H7 (cell line): ENCODE measurements around the gene TXN2. TPM values are rescaled to one million over a fixed set of nuclear protein-coding genes. Genes with fewer than 3 reads are reported as not detected.
A peak's percentile ranks its signal among the peaks of the same experiment; 100 is the strongest.

Experiments
- DNase-seq: peaks from one replicate; pipeline ENCODE4 v3.0.0; 2012
- H3K27me3 ChIP-seq: 2 replicates; pipeline ENCODE4 v1.6.0; 2011; ENCODE audit warnings: mild to moderate bottlenecking, low read length; ENCODE audit not compliant: control insufficient read depth, insufficient read depth
- H3K36me3 ChIP-seq: replicated peaks from 2 replicates; pipeline ENCODE4 v1.5.1; 2011; ENCODE audit warnings: low read length; ENCODE audit not compliant: control insufficient read depth, insufficient read depth
- H3K4me3 ChIP-seq: 2 replicates; pipeline ENCODE4 v1.5.1; 2011; ENCODE audit warnings: low read depth, mild to moderate bottlenecking, control low read depth, low read length, moderate library complexity; ENCODE audit not compliant: insufficient read depth
- total RNA-seq: library from RNA; depleted of rRNA; stranded (reverse); fragments of >200 nt; shearing (Covaris generic); gene quantifications from 2 replicates; pipeline ENCODE4 v1.2.3, GENCODE V29; 2014

The TXN2 gene
- total RNA-seq, 1 experiment from 2014 or later, result 29.8 TPM

DNA sequence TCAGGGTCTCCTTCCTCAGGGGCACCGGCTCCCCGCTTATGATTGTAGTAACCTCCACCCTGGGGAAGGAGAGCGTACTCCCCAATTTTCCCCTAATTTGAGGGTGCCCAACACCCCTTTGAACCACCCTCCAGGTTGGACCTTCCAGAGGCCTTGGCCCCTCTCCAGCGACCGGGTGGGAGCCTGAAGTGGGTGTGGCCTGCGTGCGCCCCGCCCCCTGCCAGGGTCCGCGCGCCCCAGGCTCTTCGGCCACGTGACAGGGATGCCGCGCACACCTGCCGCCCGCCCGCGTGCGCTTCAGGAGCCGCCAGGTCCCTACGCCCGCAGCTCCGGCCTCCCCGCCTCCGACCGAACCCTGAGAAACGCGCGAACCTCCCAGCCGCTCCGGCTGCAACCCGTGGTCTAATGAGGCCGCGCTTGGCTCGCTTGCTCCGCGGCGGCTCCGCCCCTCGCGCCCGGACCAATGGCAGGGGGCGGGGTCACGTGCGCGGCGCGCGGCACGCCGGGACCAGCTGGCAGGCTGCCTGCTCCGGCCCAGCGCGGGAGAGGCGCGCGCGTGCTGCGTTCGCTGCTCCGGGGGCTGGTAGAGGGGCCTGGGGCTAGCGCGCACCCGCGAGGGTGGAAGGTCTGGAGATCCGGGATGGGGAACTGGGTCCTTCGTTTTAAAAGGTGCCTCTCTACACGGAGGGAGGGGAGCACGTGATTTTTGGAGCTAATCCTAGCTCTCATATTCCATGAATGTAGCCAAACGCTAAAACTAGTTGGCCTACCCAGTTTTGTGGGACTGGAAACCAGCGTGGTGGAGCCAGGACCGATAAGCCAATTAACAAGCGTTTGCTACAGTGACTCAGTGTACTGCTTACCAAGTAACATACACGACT lies 25.4 kb upstream of the TXN2 start, which contains the start of gene FOXRED2:
Gene FOXRED2, minus strand, starts transcription at position 404 of the 881 bp plus-strand sequence. CDS start 618 bp downstream, outside the sequence.
- Histone ChIP-seq H3K36me3 (peaks cover 12% of the 10 kb centered on the region), H3K27me3 (peaks cover 2% of the 10 kb centered on the region; the same call in 1 of the 2 replicates)

DNA sequence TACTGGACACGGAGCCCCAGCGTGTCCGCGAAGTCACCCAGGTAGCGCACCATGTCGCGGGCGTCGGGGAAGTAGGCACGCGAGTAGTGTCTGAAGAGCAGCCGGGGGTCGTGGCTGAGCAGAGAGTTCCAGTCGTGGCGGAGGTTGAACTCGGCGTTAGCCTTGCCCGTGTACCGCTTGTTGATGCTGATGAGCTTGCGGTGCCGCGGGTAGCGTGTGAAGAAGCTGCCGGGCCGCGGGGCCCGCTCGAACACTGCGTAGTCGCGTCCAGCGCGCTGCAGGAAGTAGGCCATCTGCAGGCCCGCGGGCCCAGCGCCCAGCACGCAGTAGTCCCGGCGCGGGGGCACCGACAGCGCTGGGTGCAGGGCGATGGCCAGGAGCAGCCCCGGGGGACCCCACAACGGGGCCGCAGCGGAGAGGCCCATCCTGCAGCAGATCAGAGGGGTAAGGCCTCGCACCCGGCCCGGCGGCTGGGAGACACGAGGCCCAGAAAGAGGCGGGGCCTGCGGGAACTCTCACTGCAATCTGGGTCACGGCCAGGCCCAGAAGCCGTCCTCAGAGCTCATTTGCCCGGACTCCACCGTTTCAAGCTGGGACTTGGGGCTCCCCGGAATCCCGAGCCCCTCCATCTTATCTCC lies 24.7 kb upstream of the TXN2 start:
- Histone ChIP-seq H3K4me3 (peak overlapping the region; percentile 52), H3K36me3 (peaks cover 7% of the 10 kb centered on the region), H3K27me3 (peaks cover 2% of the 10 kb centered on the region; the same call in 1 of the 2 replicates)
- DNase-seq, result peak; percentile 72

More for the DNA sequence above, 25.4 kb upstream of the TXN2 start, which contains the start of gene FOXRED2:
- H3K4me3 ChIP-seq, result peak within 1 kb of the TSS; percentile 52
- DNase-seq, result peak; percentile 99

DNA sequence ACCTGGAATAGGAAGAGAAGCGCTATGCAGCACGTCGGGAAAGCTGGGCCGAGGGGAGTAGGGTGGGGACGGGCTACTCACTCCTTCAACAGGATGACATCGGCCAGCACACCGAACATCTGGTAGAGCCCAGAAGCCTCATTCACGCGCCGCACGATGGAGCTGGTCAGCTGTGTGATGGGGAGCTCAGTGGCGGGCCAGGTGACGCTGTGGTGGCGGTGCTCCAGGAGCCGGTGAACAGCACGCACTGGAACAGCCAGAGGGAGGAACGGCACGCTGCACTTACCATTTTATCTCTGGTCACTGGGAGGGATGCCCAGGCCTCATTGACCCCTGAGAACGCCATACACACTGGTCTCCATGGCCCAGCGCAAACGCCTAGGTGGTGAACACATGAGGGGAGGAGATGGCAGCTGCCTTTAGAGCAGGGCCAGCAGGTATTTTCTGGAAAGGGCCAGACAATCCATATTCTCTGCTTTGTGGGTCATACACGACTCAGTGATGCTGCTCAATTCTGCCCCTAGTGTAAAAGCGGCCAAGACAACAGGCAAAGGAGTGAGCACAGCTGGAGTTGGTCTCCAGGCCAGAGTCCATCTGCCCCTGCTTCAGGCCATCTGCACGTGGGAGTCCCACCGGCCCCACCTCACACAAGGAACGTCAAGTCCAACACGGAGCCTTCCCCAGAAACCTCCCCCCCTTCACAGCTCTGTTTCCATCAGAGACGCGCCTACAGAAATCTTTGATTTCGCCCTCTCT lies 16.6 kb upstream of the TXN2 start:
- Histone ChIP-seq H3K27me3 (no peaks in the 10 kb centered on the region), H3K4me3 (no peak overlapping the region), H3K36me3 (peaks cover 10% of the 10 kb centered on the region)
- no peak for DNase-seq

DNA sequence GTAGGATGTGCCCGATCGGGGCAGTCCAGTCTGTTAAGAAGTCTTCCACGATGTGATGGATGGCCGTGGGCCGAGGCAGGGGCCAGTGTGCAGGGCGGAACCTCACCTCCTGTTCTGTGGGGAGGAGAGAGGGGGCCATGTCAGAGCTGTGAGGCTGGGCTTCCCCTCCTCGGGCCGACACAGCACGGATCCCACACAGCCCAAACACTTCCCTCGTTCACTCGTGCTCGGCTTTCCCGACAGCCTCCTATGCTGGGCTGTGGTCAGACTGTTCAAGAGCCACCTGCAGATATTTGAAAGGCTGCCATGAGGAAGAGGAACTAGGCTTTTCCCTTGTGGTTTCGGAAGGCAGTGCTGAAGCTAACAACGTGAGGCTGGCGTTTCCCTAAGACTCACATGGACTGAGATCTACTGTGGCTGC lies 12.3 kb upstream of the TXN2 start:
- no peak overlapping the region for H3K4me3 ChIP-seq
- no peaks in the 10 kb centered on the region for H3K27me3 ChIP-seq
- peaks cover 17% of the 10 kb centered on the region for H3K36me3 ChIP-seq
- DNase-seq, result no peak

DNA sequence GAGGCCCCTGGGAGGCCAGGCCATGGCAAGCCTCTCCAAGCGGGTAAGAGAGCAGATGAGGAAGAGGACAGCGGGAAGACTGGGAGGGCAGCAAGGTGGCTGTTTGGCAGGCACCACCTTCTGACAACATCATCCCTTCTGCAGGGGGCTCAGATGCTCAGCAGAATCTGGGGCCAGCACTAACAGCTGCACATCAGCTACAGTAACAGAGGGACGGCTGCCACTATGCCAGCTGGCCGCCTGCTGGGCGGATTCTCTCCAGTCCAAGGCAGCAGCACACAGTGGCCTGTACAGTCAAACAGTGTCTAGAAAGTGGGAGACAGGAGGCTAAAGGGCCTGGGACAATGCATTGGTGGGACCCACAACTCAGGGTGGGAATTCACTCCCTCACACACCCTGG lies 10.7 kb upstream of the TXN2 start:
- H3K36me3 ChIP-seq, result peaks cover 15% of the 10 kb centered on the region
- H3K27me3 ChIP-seq, result no peaks in the 10 kb centered on the region

DNA sequence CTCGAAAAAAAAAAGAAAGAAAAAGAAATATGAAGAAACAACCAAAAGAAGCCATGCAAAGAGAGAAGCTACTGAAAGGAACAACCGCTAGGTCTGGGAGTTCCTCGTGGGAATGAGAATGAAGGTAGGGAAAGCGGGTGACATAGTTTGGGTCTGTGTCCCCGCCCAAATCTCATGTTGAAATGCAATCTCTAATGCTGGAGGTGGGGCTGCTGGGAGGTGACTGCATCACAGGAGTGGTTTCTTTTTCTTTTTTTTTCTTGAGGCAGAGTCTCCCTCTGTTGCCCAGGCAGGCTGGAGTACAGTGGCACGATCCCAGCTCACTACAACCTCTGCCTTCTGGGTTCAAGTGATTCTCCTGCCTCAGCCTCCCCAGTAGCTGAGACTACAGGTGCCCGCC lies 9.7 kb upstream of the TXN2 start:
- H3K27me3 ChIP-seq, result no peaks in the 10 kb centered on the region
- DNase-seq, result no peak
- H3K36me3 ChIP-seq, result peaks cover 14% of the 10 kb centered on the region
- no peak overlapping the region for H3K4me3 ChIP-seq

More for the DNA sequence above, 10.7 kb upstream of the TXN2 start:
- DNase-seq, result no peak
- H3K4me3 ChIP-seq, result no peak overlapping the region

DNA sequence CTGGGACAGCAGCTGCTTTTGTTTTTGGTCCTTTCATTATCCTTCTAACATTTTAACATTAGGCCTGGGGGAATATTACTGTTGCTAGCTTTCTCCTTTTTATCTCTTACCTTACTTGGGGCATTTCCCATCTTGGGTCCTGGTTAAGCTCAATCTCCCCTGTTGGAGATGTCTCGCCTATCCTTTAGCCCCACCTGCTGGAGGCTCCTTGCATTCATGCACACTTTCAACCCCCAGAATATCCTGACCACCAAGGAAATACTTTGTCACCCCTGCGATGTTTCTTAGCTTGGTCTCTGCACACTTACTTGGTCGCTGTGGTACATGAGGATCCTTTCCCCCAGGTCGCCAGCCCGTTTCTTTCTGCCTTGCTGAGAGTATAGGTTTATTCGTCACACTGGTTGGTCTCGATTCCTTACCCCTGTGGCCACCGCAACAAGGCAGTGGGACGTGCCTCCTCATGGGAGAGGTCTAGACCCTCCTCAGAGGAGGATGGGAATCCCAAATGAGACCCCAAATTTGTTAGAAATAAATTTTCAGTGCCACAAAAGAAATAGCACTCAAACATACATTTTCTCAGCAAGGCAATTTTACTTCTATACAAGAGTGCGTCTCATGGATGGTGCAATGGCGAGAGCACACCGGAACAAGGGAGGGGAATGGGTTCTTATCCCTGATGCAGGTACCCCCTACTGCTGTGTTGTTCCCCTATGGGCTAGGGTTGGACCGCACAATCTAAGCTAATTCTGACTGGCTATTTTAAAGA lies 5.4 kb upstream of the TXN2 start:
- DNase-seq, result peak; percentile 80
- Histone ChIP-seq H3K27me3 (peaks cover 2% of the 10 kb centered on the region; the same call in 1 of the 2 replicates), H3K4me3 (no peak overlapping the region), H3K36me3 (peaks cover 6% of the 10 kb centered on the region)

DNA sequence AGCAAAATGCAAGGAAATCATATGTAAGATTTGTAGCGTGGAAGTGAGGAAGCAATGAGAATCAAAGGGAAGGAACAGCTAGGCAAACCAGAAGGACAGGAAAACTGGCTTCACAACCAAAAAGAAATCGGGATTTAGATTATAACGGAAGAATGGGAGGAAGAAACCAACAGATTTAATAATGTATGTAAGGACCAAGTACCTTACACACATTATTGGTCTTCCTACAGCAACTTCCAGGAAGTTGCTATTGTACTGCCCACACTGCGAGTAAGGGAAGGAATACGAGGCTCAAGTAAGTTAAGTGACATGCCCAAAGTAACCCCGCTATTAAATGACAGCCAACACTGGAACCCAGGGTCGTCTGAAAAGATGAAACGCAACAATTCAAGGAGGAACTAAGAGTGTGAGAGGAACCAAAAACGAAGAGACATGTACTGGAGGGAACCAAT lies 473 bp downstream of the TXN2 start:
- no peak for DNase-seq
- peaks cover 5% of the 10 kb centered on the region for H3K36me3 ChIP-seq

DNA sequence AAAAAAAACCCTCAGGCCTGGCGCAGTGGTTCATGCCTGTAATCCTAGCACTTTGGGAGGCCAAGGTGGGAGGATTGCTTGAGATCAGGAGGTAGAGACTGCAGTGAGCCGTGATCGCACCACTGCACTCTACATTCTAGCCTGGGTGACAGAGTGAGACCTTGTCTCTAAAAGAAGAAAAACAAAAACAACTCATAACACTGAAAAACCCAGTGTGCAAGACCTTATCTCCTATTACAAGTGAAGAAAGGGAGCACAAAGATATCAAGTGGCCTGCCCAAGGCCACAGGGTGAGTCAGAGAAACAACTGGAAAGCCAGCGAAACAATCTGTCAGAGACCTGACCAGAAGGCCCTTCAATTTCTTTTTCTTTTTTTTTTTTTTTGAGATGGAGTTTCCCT lies 2.5 kb downstream of the TXN2 start:
- no peak for DNase-seq

More for the DNA sequence above, 473 bp downstream of the TXN2 start:
- Histone ChIP-seq H3K27me3 (peaks cover 2% of the 10 kb centered on the region; the same call in 1 of the 2 replicates), H3K4me3 (peak overlapping the region; percentile 75)

DNA sequence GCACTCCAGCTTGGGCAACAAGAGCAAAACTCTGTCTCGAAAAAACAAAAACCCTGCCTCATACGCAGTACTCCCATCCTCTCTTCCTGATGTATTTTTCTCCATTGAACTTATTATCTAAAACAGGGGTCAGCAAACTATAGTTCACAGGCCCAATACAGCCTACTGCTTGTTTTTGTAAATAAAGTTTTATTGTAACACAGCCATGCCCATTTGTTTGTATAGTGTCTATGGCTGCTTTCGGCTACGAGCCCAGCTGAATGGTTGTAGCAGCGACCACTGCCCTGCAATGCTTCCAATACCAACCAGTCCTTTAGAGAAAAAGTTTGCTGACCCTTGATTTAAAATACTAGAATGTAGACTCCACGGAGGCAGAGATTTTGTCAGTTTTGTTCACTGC lies 6.1 kb downstream of the TXN2 start:
- peaks cover 14% of the 10 kb centered on the region for H3K36me3 ChIP-seq
- H3K4me3 ChIP-seq, result no peak overlapping the region
- no peak for DNase-seq
- no peaks in the 10 kb centered on the region for H3K27me3 ChIP-seq

More for the DNA sequence above, 2.5 kb downstream of the TXN2 start:
- peaks cover 11% of the 10 kb centered on the region for H3K36me3 ChIP-seq
- no peak overlapping the region for H3K4me3 ChIP-seq
- peaks cover 2% of the 10 kb centered on the region; the same call in 1 of the 2 replicates for H3K27me3 ChIP-seq

DNA sequence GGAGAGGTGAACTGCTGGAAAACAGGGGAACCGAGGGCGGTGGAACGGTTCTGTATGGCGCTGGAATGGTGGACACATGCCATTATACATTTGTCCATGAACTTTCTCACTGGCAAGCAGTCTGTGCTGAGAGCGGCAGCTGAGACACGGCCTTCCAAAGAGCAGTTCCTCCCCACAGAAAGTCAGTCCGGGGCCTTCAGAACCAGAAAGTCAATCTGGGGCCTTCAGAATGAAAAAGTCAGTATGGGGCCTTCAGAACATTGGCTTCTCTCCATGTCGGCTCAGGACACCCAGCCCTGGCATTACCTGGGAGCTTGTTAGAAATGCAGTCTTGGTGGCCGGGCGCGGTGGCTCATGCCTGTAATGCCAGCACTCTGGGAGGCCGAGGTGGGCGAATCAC lies 8.8 kb downstream of the TXN2 start:
- no peaks in the 10 kb centered on the region for H3K27me3 ChIP-seq
- peaks cover 11% of the 10 kb centered on the region for H3K36me3 ChIP-seq
- H3K4me3 ChIP-seq, result no peak overlapping the region
- DNase-seq, result no peak

DNA sequence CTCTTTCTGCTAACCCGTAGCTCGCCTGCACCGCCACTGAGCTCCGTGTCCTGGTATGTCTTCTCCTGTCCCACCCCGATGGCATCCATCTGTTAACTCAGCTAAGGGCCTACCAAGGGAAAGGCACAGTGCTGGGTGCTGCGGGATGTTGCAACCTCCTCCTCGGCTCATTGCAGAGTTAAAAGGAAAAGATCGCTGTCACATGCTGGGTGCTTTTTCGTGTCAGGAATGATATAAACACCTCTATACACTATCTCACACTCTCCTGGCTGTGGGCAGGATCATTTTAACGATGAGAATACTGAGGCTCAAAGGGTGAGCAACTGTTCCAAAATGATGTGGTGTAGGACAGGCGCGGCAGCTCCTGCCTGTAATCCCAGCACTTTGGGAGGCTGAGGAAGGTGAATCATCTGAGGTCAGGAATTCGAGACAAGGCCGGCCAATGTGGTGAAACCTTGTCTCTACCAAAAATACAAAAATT lies 10.1 kb downstream of the TXN2 start:
- Histone ChIP-seq H3K27me3 (no peaks in the 10 kb centered on the region), H3K36me3 (peaks cover 13% of the 10 kb centered on the region)
- no peak for DNase-seq

DNA sequence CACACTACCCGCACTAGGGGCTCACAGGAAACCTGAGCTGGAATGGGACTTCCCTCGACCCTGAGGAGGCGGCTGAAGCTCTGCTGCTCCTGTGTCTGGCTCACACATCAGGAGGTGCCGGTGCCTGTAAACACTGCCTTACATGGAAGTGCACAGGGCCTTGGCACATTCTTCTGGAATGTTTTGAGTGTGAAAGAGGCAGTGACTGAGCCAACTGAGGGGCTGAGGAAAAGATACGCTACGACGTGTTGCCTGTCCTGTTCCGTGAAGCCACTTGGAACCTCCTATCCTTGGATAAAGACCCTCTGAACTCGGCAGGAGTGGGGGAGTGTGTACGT lies 10.5 kb downstream of the TXN2 start:
- no peak for DNase-seq

More for the DNA sequence above, 10.1 kb downstream of the TXN2 start:
- H3K4me3 ChIP-seq, result no peak overlapping the region

More for the DNA sequence above, 10.5 kb downstream of the TXN2 start:
- no peaks in the 10 kb centered on the region for H3K27me3 ChIP-seq
- peaks cover 12% of the 10 kb centered on the region for H3K36me3 ChIP-seq
- no peak overlapping the region for H3K4me3 ChIP-seq
